Subcutaneous adipose tissue (tissue), 4 donors: ENCODE results near the gene ST8SIA1. TPM values are rescaled to one million over a fixed set of nuclear protein-coding genes. Genes with fewer than 3 reads are reported as not detected.

Experiments used
- CTCF ChIP-seq: fragments of 450-650 bp; IDR thresholded peaks from one replicate; pipeline ENCODE4 v1.5.1; 2016; ENCODE audit warnings: low read depth, mild to moderate bottlenecking, control low read depth, antibody characterized with exemption, moderate library complexity
- total RNA-seq, 4 donors: library from RNA; depleted of rRNA; stranded (reverse); fragments of >200 nt; gene quantifications; one replicate each; pipeline ENCODE4 v1.1.0, GENCODE V29; 2016

ST8SIA1 gene
- total RNA-seq, 4 donors from 2014 or later, result 0.44 to 2.0 (median 0.98) TPM

- no peak for TF ChIP-seq CTCF
Measured at GRCh38 chr12:22229652-22230279, 104.7 kb downstream of the ST8SIA1 start.

GRCh38 chr12:22228022-22228875 lies 106.3 kb downstream of the ST8SIA1 start:
- no peak for TF ChIP-seq CTCF

- no peak for TF ChIP-seq CTCF
Measured at GRCh38 chr12:22223356-22223755, 111.2 kb downstream of the ST8SIA1 start.

- no peak for TF ChIP-seq CTCF
Measured at GRCh38 chr12:22217556-22217955, 117.0 kb downstream of the ST8SIA1 start.

- TF ChIP-seq CTCF, result no peak
Measured at GRCh38 chr12:22215467-22216253, 118.8 kb downstream of the ST8SIA1 start.

- no peak for TF ChIP-seq CTCF
Measured at GRCh38 chr12:22211128-22211527, 123.4 kb downstream of the ST8SIA1 start.

GRCh38 chr12:22209422-22209821 lies 125.1 kb downstream of the ST8SIA1 start:
- TF ChIP-seq CTCF, result no peak
